Measurements from ENCODE around the gene ECE1.

Gene ECE1

DNA sequence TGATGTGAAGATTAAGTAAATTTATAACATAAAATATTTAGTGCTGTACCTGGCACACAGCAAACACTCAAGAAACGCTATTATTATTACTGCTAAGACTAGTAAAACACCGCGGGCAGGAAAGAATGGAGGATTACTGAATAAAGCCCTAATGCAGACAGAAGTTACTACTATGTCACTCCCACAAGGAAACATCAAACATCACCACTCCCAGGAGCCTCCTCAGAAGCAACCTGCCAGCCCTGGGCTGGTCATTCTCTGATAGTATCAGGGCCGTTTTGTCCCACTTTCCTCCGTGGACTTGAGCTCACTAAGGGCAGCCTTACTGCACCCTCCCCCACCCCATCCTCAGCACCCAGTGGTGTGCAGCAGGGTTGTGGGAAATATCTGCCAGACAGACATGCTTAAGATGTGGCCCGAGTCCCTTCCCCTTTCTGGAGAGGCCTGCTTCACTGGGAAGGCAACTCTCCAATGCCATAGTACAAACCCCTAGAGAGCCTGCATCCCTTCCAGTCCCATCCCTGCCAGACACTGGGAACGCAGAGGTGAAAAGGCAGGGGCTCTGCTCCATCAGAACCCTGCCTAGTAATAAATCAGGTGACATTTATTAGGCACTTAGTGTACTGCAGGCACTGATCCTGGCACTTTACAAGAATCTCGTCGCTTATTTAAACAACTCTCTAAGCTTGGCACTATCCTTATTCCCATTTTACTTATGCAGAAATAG lies 41.7 kb upstream of the ECE1 start:
- Mint-ChIP-seq H3K27ac (peak overlapping the region; percentile 89), H3K27me3 (no peaks in the 10 kb centered on the region), H3K9me3 (no peaks in the 10 kb centered on the region), H3K4me1 (ENCODE audit: low read depth) (peaks cover 89% of the 10 kb centered on the region), H3K4me3 (peak overlapping the region; percentile 16), H3K36me3 (ENCODE audit: low read depth) (peaks cover 65% of the 10 kb centered on the region)
- DNase-seq = no peak

DNA sequence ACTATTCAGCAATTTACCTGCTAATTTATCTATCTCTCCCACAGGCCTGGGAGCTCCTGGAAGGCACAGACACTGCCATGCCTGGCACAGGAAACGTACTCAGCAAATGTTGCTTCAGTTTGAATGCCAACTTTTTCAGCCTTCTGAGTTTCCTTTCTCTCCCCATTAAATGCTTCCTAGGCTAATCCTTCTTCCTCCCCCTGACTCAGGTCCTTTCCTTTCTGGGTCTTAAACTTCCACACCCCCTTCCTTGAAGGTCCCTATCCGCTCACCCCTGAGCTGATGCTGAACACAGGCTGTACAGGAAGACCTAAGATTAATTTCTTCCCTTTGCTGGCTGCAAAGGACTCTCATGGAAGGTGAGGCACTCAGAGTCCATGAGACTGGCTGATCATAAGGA lies 40.3 kb upstream of the ECE1 start:
- Mint-ChIP-seq H3K27me3 (no peaks in the 10 kb centered on the region), H3K4me3 (no peak overlapping the region), H3K9me3 (no peaks in the 10 kb centered on the region), H3K36me3 (ENCODE audit: low read depth) (peaks cover 66% of the 10 kb centered on the region), H3K27ac (peak overlapping the region; percentile 92), H3K4me1 (ENCODE audit: low read depth) (peaks cover 90% of the 10 kb centered on the region)
- no peak for DNase-seq

DNA sequence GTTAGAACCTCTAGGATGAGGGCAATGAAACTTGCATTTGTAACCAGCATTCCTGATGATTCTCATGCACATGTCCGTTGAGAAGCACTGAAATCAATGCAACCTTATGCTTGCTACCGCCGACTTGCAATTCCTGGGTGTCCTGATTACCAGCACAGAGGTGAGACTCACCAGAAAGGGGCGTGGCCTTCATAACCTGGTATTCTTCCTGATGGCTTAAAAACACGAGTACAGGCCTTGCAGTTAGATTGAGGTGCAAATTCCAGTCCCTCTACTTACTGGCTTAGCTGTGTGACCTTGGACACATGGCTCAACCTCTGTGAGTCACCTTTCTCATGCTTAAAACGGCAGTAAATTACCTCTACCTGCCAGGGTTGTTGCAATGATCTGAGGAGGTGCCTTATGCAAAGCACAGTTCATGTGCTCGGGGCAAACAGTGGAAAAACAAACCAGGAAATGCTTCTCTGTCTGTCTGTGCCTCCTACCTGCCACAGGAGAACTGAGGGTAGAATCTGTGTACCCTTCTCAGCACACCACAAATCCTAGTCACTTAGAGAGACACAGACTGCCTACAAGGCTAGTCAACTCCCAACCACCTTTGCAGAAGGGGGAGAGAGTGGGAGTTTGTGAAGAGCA lies 39.1 kb upstream of the ECE1 start:
- Mint-ChIP-seq H3K4me3 (no peak overlapping the region), H3K27ac (peak overlapping the region; percentile 86), H3K27me3 (no peaks in the 10 kb centered on the region), H3K4me1 (ENCODE audit: low read depth) (peaks cover 90% of the 10 kb centered on the region), H3K9me3 (no peaks in the 10 kb centered on the region), H3K36me3 (ENCODE audit: low read depth) (peaks cover 60% of the 10 kb centered on the region)
- DNase-seq = no peak

DNA sequence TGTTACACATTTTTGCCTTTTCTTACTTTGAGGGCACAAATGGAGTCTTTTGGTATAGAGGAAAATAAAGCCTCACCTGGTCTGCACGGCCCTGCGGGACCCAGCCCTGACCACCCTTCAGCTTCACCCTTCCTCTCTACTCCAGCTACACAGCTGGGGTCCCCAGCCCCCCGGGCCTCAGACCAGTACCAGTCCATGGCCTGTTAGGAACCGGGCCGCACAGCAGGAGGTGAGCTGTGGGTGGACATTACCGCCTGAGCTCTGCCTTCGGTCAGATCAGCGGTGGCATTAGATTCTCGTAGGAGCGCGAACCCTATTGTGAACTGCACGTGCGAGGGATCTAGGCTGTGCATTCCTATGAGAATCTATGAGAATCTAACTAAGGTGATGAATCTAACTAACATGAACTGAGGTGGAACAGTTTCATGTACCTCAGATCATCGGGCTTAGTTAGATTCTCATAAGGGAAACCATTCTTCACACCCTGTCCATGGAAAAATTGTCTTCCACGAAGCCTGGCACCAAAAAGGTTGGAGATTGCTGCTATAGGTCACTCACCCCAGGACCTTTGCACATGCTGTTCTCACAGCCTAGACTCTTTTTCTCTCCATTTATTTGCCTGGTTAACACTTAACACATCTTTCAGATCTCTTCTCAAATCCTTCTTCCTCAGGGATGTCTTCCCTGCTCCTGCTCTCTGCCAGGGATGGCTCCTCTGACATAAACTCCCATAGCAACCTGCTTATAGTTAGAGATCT lies 37.5 kb upstream of the ECE1 start:
- Mint-ChIP-seq H3K4me1 (ENCODE audit: low read depth) (peaks cover 91% of the 10 kb centered on the region), H3K9me3 (no peaks in the 10 kb centered on the region), H3K4me3 (no peak overlapping the region), H3K27me3 (no peaks in the 10 kb centered on the region), H3K36me3 (ENCODE audit: low read depth) (peaks cover 70% of the 10 kb centered on the region), H3K27ac (peak overlapping the region; percentile 97)
- no peak for DNase-seq

DNA sequence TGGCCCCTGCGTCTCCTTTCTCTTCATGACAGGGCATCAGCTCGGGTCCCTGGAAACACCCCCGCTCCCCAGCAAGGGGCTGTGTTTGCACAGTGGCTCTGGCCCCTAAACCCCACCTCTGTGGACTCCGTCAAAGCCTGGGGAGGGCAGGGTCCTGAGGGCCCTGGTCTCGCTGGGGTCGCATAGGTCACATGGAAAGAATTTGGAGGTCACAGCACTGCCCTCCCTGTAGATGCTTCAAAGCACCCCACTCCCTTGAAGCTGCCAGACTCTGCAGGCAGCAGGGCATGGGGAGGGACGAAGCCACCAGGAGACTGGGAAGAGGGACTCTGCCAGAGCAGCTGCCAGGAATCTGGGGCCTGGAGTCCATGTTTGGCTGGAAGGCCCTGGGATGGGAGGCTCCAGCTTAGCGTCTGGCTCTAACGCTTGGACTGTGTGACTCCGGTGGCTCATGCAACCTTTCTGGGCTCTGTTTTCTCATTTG lies 36.6 kb upstream of the ECE1 start:
- Mint-ChIP-seq H3K27ac (peak overlapping the region; percentile 97), H3K4me3 (peak overlapping the region; percentile 69), H3K4me1 (ENCODE audit: low read depth) (peaks cover 93% of the 10 kb centered on the region), H3K9me3 (no peaks in the 10 kb centered on the region), H3K27me3 (no peaks in the 10 kb centered on the region), H3K36me3 (ENCODE audit: low read depth) (peaks cover 74% of the 10 kb centered on the region)
- DNase-seq = no peak

DNA sequence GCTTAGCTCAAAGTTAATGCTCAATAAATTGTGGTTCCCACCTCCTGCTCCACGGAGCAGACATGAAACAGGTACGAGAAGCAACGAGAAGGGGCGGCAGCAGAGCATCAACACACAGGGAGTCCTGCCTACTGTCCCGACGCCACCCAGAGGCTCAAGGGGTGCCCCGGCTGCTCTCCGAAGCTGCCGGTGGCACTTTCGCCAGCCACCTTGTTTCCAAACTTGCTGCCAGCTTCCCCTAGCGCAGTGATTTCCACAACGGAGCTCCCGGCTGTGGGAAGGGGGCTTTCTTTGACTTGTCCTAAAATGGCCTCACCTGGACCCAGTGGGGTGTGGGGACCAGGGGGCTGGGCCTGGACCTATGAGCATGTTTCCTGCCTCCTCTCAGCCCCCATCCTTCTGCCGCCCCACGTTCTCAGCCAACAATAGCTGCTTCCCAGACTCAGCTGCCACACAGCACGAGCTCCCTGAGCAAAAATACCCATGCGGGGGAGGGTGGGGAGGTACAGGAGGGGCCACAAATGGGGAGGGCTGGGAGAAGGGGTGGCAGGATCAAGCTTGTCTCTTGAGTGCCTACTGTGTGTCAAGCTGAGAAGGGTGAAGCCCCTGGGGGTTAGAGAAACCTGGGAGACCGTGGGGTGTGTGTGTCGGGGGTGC lies 35.6 kb upstream of the ECE1 start:
- Mint-ChIP-seq H3K27me3 (no peaks in the 10 kb centered on the region), H3K36me3 (ENCODE audit: low read depth) (peaks cover 71% of the 10 kb centered on the region), H3K27ac (peak overlapping the region; percentile 97), H3K9me3 (no peaks in the 10 kb centered on the region), H3K4me1 (ENCODE audit: low read depth) (peaks cover 93% of the 10 kb centered on the region), H3K4me3 (peak overlapping the region; percentile 69)
- no peak for DNase-seq

DNA sequence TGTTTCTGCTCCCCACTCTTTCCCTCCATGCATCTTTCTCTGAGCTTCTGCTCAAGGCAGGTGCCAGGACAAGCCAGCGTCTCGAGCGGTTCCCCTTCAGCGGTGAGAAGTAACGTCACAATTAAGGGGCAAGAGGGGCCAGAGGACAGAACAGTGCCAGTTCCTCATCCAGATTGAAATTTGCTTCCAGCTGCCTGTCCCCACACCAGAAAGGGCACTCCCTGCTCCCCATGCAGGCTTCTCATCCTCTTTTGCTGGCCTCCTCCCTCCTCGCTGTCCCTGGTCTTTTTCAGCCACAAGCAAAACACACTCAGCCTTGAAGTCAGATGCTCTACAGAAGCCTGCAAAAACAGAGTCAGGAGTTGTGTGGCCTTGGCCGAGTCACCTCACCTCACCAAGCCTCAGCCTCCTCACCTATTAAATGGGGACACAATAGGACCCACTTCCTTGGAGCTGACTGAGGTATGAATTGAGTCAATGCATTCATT lies 35.0 kb upstream of the ECE1 start:
- H3K36me3 Mint-ChIP-seq (ENCODE audit: low read depth) = peaks cover 71% of the 10 kb centered on the region
- H3K27ac Mint-ChIP-seq = peak overlapping the region; percentile 97
- H3K4me3 Mint-ChIP-seq = peak overlapping the region; percentile 69
- H3K9me3 Mint-ChIP-seq = no peaks in the 10 kb centered on the region
- H3K27me3 Mint-ChIP-seq = no peaks in the 10 kb centered on the region
- H3K4me1 Mint-ChIP-seq (ENCODE audit: low read depth) = peaks cover 93% of the 10 kb centered on the region
- DNase-seq = peak; percentile 56

DNA sequence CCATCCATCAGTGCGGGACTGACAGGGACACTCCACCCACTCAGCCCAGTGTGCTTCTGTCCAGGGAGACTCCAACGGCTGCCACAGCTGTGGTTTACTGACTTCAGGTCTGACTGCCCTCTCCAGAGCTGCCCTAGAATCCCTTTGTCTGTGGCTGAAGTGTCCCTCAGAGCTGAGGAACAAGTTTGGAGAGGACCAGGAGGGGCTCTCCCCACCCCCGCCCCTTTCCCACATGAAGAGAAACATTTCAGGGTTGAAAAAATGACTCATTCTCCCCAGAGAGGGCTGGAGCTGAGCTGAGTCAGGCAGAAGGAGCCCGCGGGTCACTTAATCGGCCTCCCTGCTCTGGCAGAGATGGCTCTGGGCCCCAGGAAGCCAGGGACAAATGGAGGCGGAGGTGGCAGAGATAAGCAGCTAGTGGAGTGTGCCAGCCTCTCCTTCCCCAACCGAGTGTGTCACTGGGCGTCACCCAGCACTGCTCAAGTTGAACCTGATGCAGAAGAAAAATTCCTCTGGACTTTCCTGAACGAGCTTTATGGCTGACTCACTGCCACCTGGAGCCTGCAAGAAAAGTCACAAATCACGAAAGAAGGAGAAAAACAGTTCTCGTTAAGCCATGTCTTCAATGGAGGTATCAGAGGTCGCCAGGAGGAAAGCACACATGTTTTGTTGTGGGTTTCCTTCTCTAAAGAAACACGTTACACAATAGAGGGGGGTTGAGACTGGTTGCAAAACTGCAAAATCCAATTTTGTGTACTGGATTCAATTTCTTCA lies 34.3 kb upstream of the ECE1 start:
- Mint-ChIP-seq H3K36me3 (ENCODE audit: low read depth) (peaks cover 75% of the 10 kb centered on the region), H3K27me3 (no peaks in the 10 kb centered on the region), H3K4me1 (ENCODE audit: low read depth) (peaks cover 93% of the 10 kb centered on the region), H3K27ac (peak overlapping the region; percentile 97), H3K4me3 (peak overlapping the region; percentile 69), H3K9me3 (no peaks in the 10 kb centered on the region)
- peak; percentile 83 for DNase-seq

DNA sequence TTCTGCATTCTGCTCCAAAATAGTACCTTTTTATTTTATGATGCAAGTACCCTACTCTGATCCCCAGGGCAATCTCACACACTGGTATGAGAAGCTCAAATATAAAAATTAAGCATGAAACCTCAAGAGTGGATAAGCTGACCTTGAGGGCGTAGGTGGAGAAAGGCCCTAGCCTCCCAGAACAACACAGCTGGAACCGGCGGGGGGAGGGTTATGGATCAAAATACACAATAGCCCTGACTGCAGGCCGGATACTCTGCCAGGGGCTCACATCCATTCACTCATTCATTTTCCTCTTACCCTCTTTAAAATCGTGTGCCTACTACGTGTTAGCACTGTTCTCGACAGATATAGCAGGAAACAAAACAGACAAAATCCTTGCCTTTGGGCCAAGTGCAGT lies 32.8 kb upstream of the ECE1 start:
- H3K9me3 Mint-ChIP-seq = no peaks in the 10 kb centered on the region
- peaks cover 89% of the 10 kb centered on the region for H3K4me1 Mint-ChIP-seq (ENCODE audit: low read depth)
- no peaks in the 10 kb centered on the region for H3K27me3 Mint-ChIP-seq
- peaks cover 72% of the 10 kb centered on the region for H3K36me3 Mint-ChIP-seq (ENCODE audit: low read depth)
- no peak for DNase-seq
- peak overlapping the region; percentile 35 for H3K4me3 Mint-ChIP-seq
- peak overlapping the region; percentile 78 for H3K27ac Mint-ChIP-seq

DNA sequence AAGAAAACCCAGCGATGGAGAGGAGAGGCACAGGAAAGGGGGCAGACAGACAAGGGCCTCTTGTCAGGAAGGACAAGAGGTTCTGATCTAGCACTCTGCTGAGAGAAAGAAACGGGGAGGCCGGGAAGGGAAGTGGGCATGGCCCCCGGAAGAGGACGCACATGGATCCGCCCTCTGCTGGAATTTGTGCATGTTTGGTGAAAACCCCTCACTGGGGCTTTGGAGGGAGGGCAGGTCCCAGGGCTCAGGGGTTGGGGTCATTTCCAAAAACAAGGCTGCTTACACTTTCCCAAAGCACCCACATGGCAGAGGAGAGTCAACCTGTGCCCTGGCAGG lies 32.4 kb upstream of the ECE1 start:
- H3K4me3 Mint-ChIP-seq = peak overlapping the region; percentile 35
- H3K9me3 Mint-ChIP-seq = no peaks in the 10 kb centered on the region
- no peaks in the 10 kb centered on the region for H3K27me3 Mint-ChIP-seq
- DNase-seq = no peak
- peaks cover 72% of the 10 kb centered on the region for H3K36me3 Mint-ChIP-seq (ENCODE audit: low read depth)
- peaks cover 88% of the 10 kb centered on the region for H3K4me1 Mint-ChIP-seq (ENCODE audit: low read depth)
- H3K27ac Mint-ChIP-seq = peak overlapping the region; percentile 88

DNA sequence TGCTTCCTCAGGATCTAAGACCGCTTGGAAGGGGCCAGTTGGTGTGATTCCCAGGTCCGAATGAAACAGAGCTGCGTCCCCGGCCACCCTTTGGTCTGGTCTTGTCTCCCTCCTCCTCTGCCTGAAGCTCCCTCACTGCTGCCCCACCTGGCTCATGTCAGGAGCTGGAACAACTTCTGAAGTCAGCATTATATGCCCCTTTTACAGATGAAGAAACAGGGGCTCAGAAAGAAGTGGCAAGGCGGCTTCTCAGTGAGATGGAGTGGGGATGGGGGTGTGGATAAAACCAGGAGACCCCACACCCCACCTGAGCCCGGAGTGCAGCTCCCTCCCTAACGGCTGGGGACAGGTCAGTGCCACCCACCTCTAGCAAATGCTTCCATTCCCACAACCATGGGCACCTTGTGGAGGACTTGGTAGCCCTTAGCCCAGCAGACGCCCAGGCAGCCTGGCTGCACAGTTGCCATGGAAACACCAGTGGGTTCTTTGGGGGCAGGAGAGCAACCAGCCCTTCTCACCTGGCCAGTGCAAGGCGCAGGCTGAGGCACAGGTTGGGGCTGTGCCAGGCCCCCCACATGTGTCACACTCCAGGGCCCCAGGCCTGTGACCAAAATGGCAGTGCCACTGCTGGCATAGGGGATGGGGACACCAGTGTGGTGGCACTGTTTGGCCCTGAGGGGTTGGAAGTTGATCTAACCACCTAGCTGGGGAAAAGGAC lies 31.9 kb upstream of the ECE1 start:
- Mint-ChIP-seq H3K9me3 (no peaks in the 10 kb centered on the region), H3K4me1 (ENCODE audit: low read depth) (peaks cover 85% of the 10 kb centered on the region), H3K27ac (peak overlapping the region; percentile 88), H3K4me3 (peak overlapping the region; percentile 35), H3K27me3 (no peaks in the 10 kb centered on the region), H3K36me3 (ENCODE audit: low read depth) (peaks cover 72% of the 10 kb centered on the region)
- no peak for DNase-seq

DNA sequence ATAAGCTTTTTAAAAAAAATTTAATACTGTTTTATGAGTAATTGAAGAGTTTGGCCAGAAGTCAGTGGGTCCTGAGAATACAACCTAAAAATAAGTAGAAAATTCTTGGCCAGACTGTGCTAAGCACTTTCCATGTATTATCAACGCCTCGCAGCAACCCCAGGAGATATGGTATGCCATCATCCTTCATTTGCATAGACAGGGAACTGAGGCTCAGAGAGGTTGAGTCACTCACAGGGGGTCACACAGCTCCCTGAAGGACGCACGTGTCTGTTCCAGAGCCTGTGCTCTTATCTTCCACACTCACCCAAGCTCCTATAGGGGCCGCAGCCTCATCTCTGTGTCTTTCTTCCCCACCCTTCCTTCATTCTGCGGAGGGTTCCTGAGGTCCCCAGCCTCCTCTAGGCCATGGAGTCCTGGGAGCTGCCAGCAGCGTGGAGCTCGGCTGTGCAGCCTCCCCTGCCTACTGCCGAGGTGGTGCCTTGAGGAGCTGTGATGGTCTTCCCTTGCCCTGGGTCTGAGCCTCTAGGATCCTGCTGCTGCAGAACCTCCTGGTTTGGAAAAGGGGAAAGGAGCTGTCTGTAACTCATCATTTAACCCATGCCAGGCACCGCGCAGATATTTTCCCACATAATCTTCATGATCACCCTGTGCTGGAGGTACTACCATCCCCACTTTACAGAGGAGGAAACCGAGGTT lies 30.3 kb upstream of the ECE1 start:
- DNase-seq = no peak
- Mint-ChIP-seq H3K27me3 (no peaks in the 10 kb centered on the region), H3K36me3 (ENCODE audit: low read depth) (peaks cover 70% of the 10 kb centered on the region), H3K27ac (peak overlapping the region; percentile 74), H3K4me1 (ENCODE audit: low read depth) (peaks cover 77% of the 10 kb centered on the region), H3K4me3 (no peak overlapping the region), H3K9me3 (no peaks in the 10 kb centered on the region)

Measured in activated T-cell treated with anti-CD3 and anti-CD28 coated beads, Interleukin-2, amount 50 U/mL, for 24 hours (primary cell).